Measurements from ENCODE around the gene RNF112. TPM values are rescaled to one million over a fixed set of nuclear protein-coding genes. Genes with fewer than 3 reads are reported as not detected.

Gene RNF112
- total RNA-seq, 2 experiments from 2014 or later: 1.2 to 1.8 TPM

- DNase-seq (no peak), ATAC-seq (ENCODE audit: low read depth) (no peak)
- no peaks in the 10 kb centered on the region for H3K27me3 Mint-ChIP-seq
- no peaks in the 10 kb centered on the region for H3K4me1 Mint-ChIP-seq
- peaks cover 2% of the 10 kb centered on the region for H3K9me3 Mint-ChIP-seq
- no peaks in the 10 kb centered on the region for H3K36me3 Mint-ChIP-seq
- no peak overlapping the region for H3K4me3 Mint-ChIP-seq
- H3K27ac Mint-ChIP-seq: no peak overlapping the region
- POLR2A ChIA-PET: no interaction called here
Measured at GRCh38 chr17:19403021-19403420, 8.0 kb upstream of the RNF112 start.

GRCh38 chr17:19404264-19404663 is 6.8 kb upstream of the RNF112 start:
- Mint-ChIP-seq H3K4me3 (no peak overlapping the region), H3K9me3 (peaks cover 2% of the 10 kb centered on the region), H3K27me3 (peaks cover 3% of the 10 kb centered on the region), H3K4me1 (no peaks in the 10 kb centered on the region), H3K36me3 (no peaks in the 10 kb centered on the region), H3K27ac (no peak overlapping the region)
- ATAC-seq (ENCODE audit: low read depth): no peak
- POLR2A ChIA-PET: no interaction called here
- no peak for DNase-seq

GRCh38 chr17:19405114-19405513 is 5.9 kb upstream of the RNF112 start:
- Mint-ChIP-seq H3K36me3 (no peaks in the 10 kb centered on the region), H3K4me1 (no peaks in the 10 kb centered on the region), H3K9me3 (peaks cover 2% of the 10 kb centered on the region), H3K27ac (no peak overlapping the region), H3K27me3 (peaks cover 4% of the 10 kb centered on the region), H3K4me3 (no peak overlapping the region)
- DNase-seq (no peak), ATAC-seq (ENCODE audit: low read depth) (no peak)
- POLR2A ChIA-PET: no interaction called here

GRCh38 chr17:19407601-19408345 is 3.3 kb upstream of the RNF112 start:
- POLR2A ChIA-PET: no interaction called here
- no peak overlapping the region for H3K27ac Mint-ChIP-seq
- DNase-seq: no peak
- no peak for ATAC-seq (ENCODE audit: low read depth)
- no peaks in the 10 kb centered on the region for H3K4me1 Mint-ChIP-seq
- no peaks in the 10 kb centered on the region for H3K36me3 Mint-ChIP-seq
- no peak overlapping the region for H3K4me3 Mint-ChIP-seq
- H3K27me3 Mint-ChIP-seq: peaks cover 6% of the 10 kb centered on the region
- H3K9me3 Mint-ChIP-seq: peaks cover 2% of the 10 kb centered on the region

- POLR2A ChIA-PET: no interaction called here
- Mint-ChIP-seq H3K4me1 (no peaks in the 10 kb centered on the region), H3K9me3 (peaks cover 2% of the 10 kb centered on the region), H3K27me3 (peaks cover 7% of the 10 kb centered on the region), H3K27ac (no peak overlapping the region), H3K4me3 (no peak overlapping the region), H3K36me3 (no peaks in the 10 kb centered on the region)
- ATAC-seq (ENCODE audit: low read depth) (no peak), DNase-seq (no peak)
Measured at GRCh38 chr17:19408346-19408710, 2.7 kb upstream of the RNF112 start.

GRCh38 chr17:19409066-19409465 is 2.0 kb upstream of the RNF112 start:
- POLR2A ChIA-PET: no interaction called here
- no peaks in the 10 kb centered on the region for H3K36me3 Mint-ChIP-seq
- no peaks in the 10 kb centered on the region for H3K9me3 Mint-ChIP-seq
- DNase-seq (no peak), ATAC-seq (ENCODE audit: low read depth) (no peak)
- no peaks in the 10 kb centered on the region for H3K4me1 Mint-ChIP-seq
- no peak overlapping the region for H3K4me3 Mint-ChIP-seq
- peaks cover 7% of the 10 kb centered on the region for H3K27me3 Mint-ChIP-seq
- H3K27ac Mint-ChIP-seq: no peak overlapping the region

GRCh38 chr17:19409509-19409908 is 1.5 kb upstream of the RNF112 start:
- no peaks in the 10 kb centered on the region for H3K9me3 Mint-ChIP-seq
- DNase-seq (no peak), ATAC-seq (ENCODE audit: low read depth) (no peak)
- H3K36me3 Mint-ChIP-seq: no peaks in the 10 kb centered on the region
- H3K27me3 Mint-ChIP-seq: peaks cover 7% of the 10 kb centered on the region
- POLR2A ChIA-PET: no interaction called here
- no peak overlapping the region for H3K27ac Mint-ChIP-seq
- no peak overlapping the region for H3K4me3 Mint-ChIP-seq
- H3K4me1 Mint-ChIP-seq: no peaks in the 10 kb centered on the region

- no peaks in the 10 kb centered on the region for H3K4me1 Mint-ChIP-seq
- DNase-seq (no peak), ATAC-seq (ENCODE audit: low read depth) (no peak)
- POLR2A ChIA-PET: no interaction called here
- H3K9me3 Mint-ChIP-seq: no peaks in the 10 kb centered on the region
- H3K36me3 Mint-ChIP-seq: no peaks in the 10 kb centered on the region
- no peak overlapping the region for H3K4me3 Mint-ChIP-seq
- H3K27ac Mint-ChIP-seq: no peak overlapping the region
- peaks cover 7% of the 10 kb centered on the region for H3K27me3 Mint-ChIP-seq
Measured at GRCh38 chr17:19410091-19410490, 941 bp upstream of the RNF112 start.

- H3K9me3 Mint-ChIP-seq: no peaks in the 10 kb centered on the region
- peaks cover 9% of the 10 kb centered on the region for H3K27me3 Mint-ChIP-seq
- H3K4me3 Mint-ChIP-seq: no peak overlapping the region
- ATAC-seq (ENCODE audit: low read depth) (no peak), DNase-seq (no peak)
- no peaks in the 10 kb centered on the region for H3K4me1 Mint-ChIP-seq
- no peaks in the 10 kb centered on the region for H3K36me3 Mint-ChIP-seq
- H3K27ac Mint-ChIP-seq: no peak overlapping the region
- POLR2A ChIA-PET: no interaction called here
Measured at GRCh38 chr17:19411631-19412030, 599 bp downstream of the RNF112 start.

- DNase-seq: no peak
- Mint-ChIP-seq H3K36me3 (no peaks in the 10 kb centered on the region), H3K9me3 (no peaks in the 10 kb centered on the region), H3K4me1 (no peaks in the 10 kb centered on the region), H3K27ac (no peak overlapping the region), H3K4me3 (no peak overlapping the region), H3K27me3 (peaks cover 9% of the 10 kb centered on the region)
- no peak for ATAC-seq (ENCODE audit: low read depth)
- POLR2A ChIA-PET: no interaction called here
Measured at GRCh38 chr17:19412510-19412909, 1.5 kb downstream of the RNF112 start.

GRCh38 chr17:19412984-19413383 is 2.0 kb downstream of the RNF112 start:
- H3K27ac Mint-ChIP-seq: no peak overlapping the region
- H3K4me3 Mint-ChIP-seq: no peak overlapping the region
- DNase-seq (no peak), ATAC-seq (ENCODE audit: low read depth) (no peak)
- POLR2A ChIA-PET: no interaction called here
- peaks cover 9% of the 10 kb centered on the region for H3K27me3 Mint-ChIP-seq
- no peaks in the 10 kb centered on the region for H3K36me3 Mint-ChIP-seq
- no peaks in the 10 kb centered on the region for H3K9me3 Mint-ChIP-seq
- H3K4me1 Mint-ChIP-seq: no peaks in the 10 kb centered on the region

GRCh38 chr17:19413761-19414160 is 2.7 kb downstream of the RNF112 start:
- no peak overlapping the region for H3K27ac Mint-ChIP-seq
- no peaks in the 10 kb centered on the region for H3K9me3 Mint-ChIP-seq

GRCh38 chr17:19414396-19415280 is 3.6 kb downstream of the RNF112 start:
- Mint-ChIP-seq H3K4me1 (peaks cover 3% of the 10 kb centered on the region), H3K27me3 (peaks cover 5% of the 10 kb centered on the region), H3K9me3 (no peaks in the 10 kb centered on the region), H3K4me3 (no peak overlapping the region), H3K36me3 (no peaks in the 10 kb centered on the region), H3K27ac (no peak overlapping the region)
- DNase-seq: no peak
- ATAC-seq (ENCODE audit: low read depth): no peak
- POLR2A ChIA-PET: no interaction called here

More at GRCh38 chr17:19413761-19414160, 2.7 kb downstream of the RNF112 start:
- Mint-ChIP-seq H3K36me3 (no peaks in the 10 kb centered on the region), H3K4me3 (no peak overlapping the region), H3K4me1 (peaks cover 2% of the 10 kb centered on the region), H3K27me3 (peaks cover 9% of the 10 kb centered on the region)
- ATAC-seq (ENCODE audit: low read depth) (no peak), DNase-seq (no peak)
- POLR2A ChIA-PET: no interaction called here

- no peak overlapping the region for H3K4me3 Mint-ChIP-seq
- peaks cover 5% of the 10 kb centered on the region for H3K27me3 Mint-ChIP-seq
- DNase-seq (no peak), ATAC-seq (ENCODE audit: low read depth) (no peak)
- no peak overlapping the region for H3K27ac Mint-ChIP-seq
- POLR2A ChIA-PET: no interaction called here
- H3K4me1 Mint-ChIP-seq: peaks cover 3% of the 10 kb centered on the region
- no peaks in the 10 kb centered on the region for H3K36me3 Mint-ChIP-seq
- H3K9me3 Mint-ChIP-seq: no peaks in the 10 kb centered on the region
Measured at GRCh38 chr17:19415311-19415710, 4.3 kb downstream of the RNF112 start.
